ENCODE results near the gene PER3. TPM values are rescaled to one million over a fixed set of nuclear protein-coding genes. Genes with fewer than 3 reads are reported as not detected.

The PER3 gene
- total and polyA plus RNA-seq, 9 of the 15 experiments (the other 6 are each of a cell fraction or from before 2014, with no cell fraction given): 11.9 to 22.5 (median 14.6) TPM

DNA sequence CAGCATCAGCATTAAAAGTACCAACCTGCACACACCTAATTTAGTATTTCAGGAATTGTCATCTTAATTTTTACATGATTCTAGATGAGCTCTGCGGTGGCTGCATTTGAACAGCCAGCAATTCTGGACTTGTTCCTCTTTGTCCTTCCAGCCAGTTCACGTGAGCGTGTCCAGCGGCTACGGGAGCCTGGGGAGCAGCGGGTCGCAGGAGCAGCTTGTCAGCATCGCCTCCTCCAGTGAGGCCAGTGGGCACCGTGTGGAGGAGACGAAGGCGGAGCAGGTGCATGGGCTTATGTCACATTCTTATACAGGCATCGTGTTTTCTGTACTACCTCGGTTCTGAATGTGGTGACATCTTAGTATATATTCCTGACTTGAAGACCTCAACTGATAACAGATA lies 25.7 kb downstream of the PER3 start:
- TF ChIP-seq ZNF408 (CRISPR knock-in tag; IDR thresholded peaks at IDR 0.05; ENCODE audit: low read depth): no peak
- TF ChIP-seq ATF7 (IDR thresholded peaks at IDR 0.05): no peak
- TF ChIP-seq, protein P1, sequence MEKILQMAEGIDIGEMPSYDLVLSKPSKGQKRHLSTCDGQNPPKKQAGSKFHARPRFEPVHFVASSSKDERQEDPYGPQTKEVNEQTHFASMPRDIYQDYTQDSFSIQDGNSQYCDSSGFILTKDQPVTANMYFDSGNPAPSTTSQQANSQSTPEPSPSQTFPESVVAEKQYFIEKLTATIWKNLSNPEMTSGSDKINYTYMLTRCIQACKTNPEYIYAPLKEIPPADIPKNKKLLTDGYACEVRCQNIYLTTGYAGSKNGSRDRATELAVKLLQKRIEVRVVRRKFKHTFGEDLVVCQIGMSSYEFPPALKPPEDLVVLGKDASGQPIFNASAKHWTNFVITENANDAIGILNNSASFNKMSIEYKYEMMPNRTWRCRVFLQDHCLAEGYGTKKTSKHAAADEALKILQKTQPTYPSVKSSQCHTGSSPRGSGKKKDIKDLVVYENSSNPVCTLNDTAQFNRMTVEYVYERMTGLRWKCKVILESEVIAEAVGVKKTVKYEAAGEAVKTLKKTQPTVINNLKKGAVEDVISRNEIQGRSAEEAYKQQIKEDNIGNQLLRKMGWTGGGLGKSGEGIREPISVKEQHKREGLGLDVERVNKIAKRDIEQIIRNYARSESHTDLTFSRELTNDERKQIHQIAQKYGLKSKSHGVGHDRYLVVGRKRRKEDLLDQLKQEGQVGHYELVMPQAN (IDR thresholded peaks at IDR 0.05; ENCODE audit: borderline replicate concordance): no peak
- TF ChIP-seq MCM3 (IDR thresholded peaks at IDR 0.05): no peak
- no peak for TF ChIP-seq YY1 (IDR thresholded peaks at IDR 0.05; ENCODE audit: borderline replicate concordance in 1 of 3, control insufficient read depth in 1 of 3, extremely low read depth in 1 of 3, insufficient read depth in 3 of 3, insufficient read length in 1 of 3, insufficient replicate concordance in 2 of 3, low read depth in 1 of 3, low read length in 2 of 3)
- no peak for TF ChIP-seq ARID1B (IDR thresholded peaks at IDR 0.05)
- TF ChIP-seq FOXM1 (IDR thresholded peaks at IDR 0.05; ENCODE audit: low read depth): no peak
- no peak for TF ChIP-seq FOXM1 (CRISPR knock-in tag; IDR thresholded peaks at IDR 0.05; ENCODE audit: low read depth)

More for the DNA sequence above, 25.7 kb downstream of the PER3 start:
- Histone ChIP-seq H4K20me1 (replicated peaks; ENCODE audit: control insufficient read depth, insufficient read depth, low read length) (no peaks in the 10 kb centered on the region), H3K4me2 (ENCODE audit: insufficient read depth, low read length) (no peak overlapping the region), H3K9me1 (ENCODE audit: control insufficient read depth, insufficient read depth, low read length) (no peaks in the 10 kb centered on the region), H3K27ac (ENCODE audit: extremely low read depth, low read depth, low read length) (no peak overlapping the region), H3K4me3 (no peak overlapping the region), H2AFZ (ENCODE audit: low read depth, low read length) (no peak overlapping the region), H3K36me3 (ENCODE audit: control insufficient read depth, insufficient read depth, low read length) (peaks cover 25% of the 10 kb centered on the region; the same call in 2 of the 3 replicates), H3K9me3 (replicated peaks; ENCODE audit: control insufficient read depth, insufficient read depth, low read depth, low read length) (peaks cover 4% of the 10 kb centered on the region; the same call in 1 of the 2 replicates), H3K79me2 (ENCODE audit: control insufficient read depth, insufficient read depth, low read length) (no peaks in the 10 kb centered on the region), H3K4me1 (replicated peaks in 1 of 2; ENCODE audit: control insufficient read depth in 2 of 2, insufficient read depth in 2 of 2, low read length in 2 of 2) (0 out of 5 replicates have a peak, but pooled peaks cover 0 to 2% of the 10 kb centered on the region in 2 experiments), H3K27me3 (ENCODE audit: control insufficient read depth in 2 of 2, insufficient read depth in 2 of 2, low read length in 2 of 2) (no peaks in the 10 kb centered on the region), H3K9ac (ENCODE audit: insufficient read depth in 1 of 2, low read depth in 2 of 2, low read length in 2 of 2) (no peak overlapping the region)
- in situ Hi-C loops (cut with MboI) (loop anchor here (5.0 kb wide), 1 partner anchor 93 kb away; no protein-coding TSS in a partner anchor), intact Hi-C loops (cut with micrococcal nuclease) (no loop called here)
- BruUV-seq (replicated peaks): no TSS peak
- WGBS (ENCODE audit: insufficient coverage, low coverage, missing lambda C conversion rate): 91% methylated on average over 13 of the region's 13 CpGs
- CTCF ChIA-PET (ENCODE audit: low intra/inter-chr PET ratio): interaction anchor here (0.6 kb wide), 1 partner anchor 13 kb away, joined by 3 read pairs; no protein-coding TSS in a partner anchor
- no peak for FAIRE-seq
- no peak for ATAC-seq
- POLR2A ChIA-PET: no interaction called here
- no peak for DNase-seq (ENCODE audit: extremely low read depth in 1 of 4, low spot score in 3 of 4)

Measured in K562 (cell line).